ENCODE results near the gene SEMA4D. TPM values are rescaled to one million over a fixed set of nuclear protein-coding genes. Genes with fewer than 3 reads are reported as not detected.

SEMA4D gene
- total RNA-seq, 1 experiment from 2014 or later, result 23.3 TPM

GRCh38 chr9:89502038-89502601, 4.2 kb upstream of the SEMA4D start:
- no peak for DNase-seq
- peaks cover 20% of the 10 kb centered on the region for H3K27me3 Mint-ChIP-seq (ENCODE audit: unreplicated experiment)
- peaks cover 13% of the 10 kb centered on the region for H3K36me3 Mint-ChIP-seq (ENCODE audit: insufficient read depth, unreplicated experiment)
- TF ChIP-seq CTCF (IDR thresholded peaks at IDR 0.05; ENCODE audit: unreplicated experiment), result no peak
- intact Hi-C loops (cut with micrococcal nuclease; ENCODE audit: unreplicated experiment), result no loop called here
- no peaks in the 10 kb centered on the region for H3K9me3 Mint-ChIP-seq (ENCODE audit: low read depth, unreplicated experiment)
- CTCF ChIA-PET, result interaction anchor here (0.6 kb wide), 1 partner anchor 170 kb away, joined by 3 read pairs; no protein-coding TSS in a partner anchor
- no peaks in the 10 kb centered on the region for H3K4me1 Mint-ChIP-seq (ENCODE audit: low read depth, unreplicated experiment)
- H3K4me3 Mint-ChIP-seq (ENCODE audit: low read depth, unreplicated experiment), result no peak overlapping the region
- BruUV-seq (replicated peaks), result no TSS peak
- H3K27ac Mint-ChIP-seq (ENCODE audit: unreplicated experiment), result no peak overlapping the region

DNA sequence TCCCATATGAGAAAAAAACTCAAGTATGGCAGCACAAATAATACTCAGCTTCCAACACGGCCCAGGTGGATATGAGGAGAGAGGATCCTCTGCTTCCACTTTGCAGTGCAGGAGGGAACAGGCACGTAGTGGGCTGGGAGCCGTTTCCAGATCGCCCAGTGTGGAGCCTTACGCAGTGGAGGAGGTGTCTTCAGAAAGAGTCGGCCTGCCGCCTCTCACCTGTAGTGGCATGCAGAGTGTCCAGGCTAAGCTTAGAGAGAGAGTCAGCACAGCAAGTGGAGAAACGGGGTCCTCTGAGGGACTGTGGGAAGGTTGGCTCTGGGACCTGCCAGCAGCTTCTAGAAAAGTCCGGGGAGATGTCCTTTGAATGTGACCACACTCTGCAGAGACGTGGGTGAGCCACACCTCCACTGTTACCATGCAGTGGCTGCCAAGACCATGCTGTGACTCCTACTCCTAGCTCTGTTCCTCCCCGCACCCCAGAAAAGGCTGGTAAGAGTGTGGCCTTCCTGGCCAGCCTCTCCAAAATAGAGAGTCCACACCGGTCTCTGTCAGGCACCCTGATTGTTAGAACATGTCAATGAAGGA, 3.5 kb upstream of the SEMA4D start:
- Mint-ChIP-seq H3K27me3 (ENCODE audit: unreplicated experiment) (peaks cover 20% of the 10 kb centered on the region), H3K9me3 (ENCODE audit: low read depth, unreplicated experiment) (no peaks in the 10 kb centered on the region), H3K4me3 (ENCODE audit: low read depth, unreplicated experiment) (no peak overlapping the region), H3K36me3 (ENCODE audit: insufficient read depth, unreplicated experiment) (peaks cover 17% of the 10 kb centered on the region), H3K27ac (ENCODE audit: unreplicated experiment) (no peak overlapping the region), H3K4me1 (ENCODE audit: low read depth, unreplicated experiment) (no peaks in the 10 kb centered on the region)
- TF ChIP-seq CTCF (IDR thresholded peaks at IDR 0.05; ENCODE audit: unreplicated experiment), result no peak
- BruUV-seq (replicated peaks), result no TSS peak
- CTCF ChIA-PET, result interaction anchor here (0.6 to 0.8 kb wide), 2 partner anchors 48 to 170 kb away, joined by 3 to 5 read pairs; no protein-coding TSS in a partner anchor
- DNase-seq, result no peak
- intact Hi-C loops (cut with micrococcal nuclease; ENCODE audit: unreplicated experiment), result no loop called here

DNA sequence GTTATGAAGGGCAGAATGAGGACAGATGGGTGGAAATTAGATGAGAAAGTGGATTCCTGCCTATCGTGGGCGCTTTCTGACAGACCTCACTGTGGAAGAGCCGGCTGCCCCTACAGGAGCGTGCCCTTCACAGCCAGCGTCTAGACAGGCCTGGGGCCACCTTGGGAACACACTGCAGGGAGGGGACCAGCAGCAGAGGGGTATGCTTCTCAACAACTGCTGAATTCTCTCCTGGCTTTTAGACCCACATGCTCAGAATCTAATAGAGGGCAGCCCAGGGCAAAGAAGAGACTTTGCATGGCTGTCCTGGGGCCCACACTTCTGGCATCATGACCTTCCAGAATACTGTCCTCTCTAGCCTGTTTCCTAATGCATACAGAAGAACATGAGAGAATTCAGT, 2.1 kb upstream of the SEMA4D start:
- H3K27me3 Mint-ChIP-seq (ENCODE audit: unreplicated experiment), result peaks cover 20% of the 10 kb centered on the region
- H3K4me1 Mint-ChIP-seq (ENCODE audit: low read depth, unreplicated experiment), result no peaks in the 10 kb centered on the region
- TF ChIP-seq CTCF (IDR thresholded peaks at IDR 0.05; ENCODE audit: unreplicated experiment), result no peak
- no TSS peak for BruUV-seq (replicated peaks)
- no peaks in the 10 kb centered on the region for H3K9me3 Mint-ChIP-seq (ENCODE audit: low read depth, unreplicated experiment)
- CTCF ChIA-PET, result no interaction called here
- H3K36me3 Mint-ChIP-seq (ENCODE audit: insufficient read depth, unreplicated experiment), result peaks cover 17% of the 10 kb centered on the region
- intact Hi-C loops (cut with micrococcal nuclease; ENCODE audit: unreplicated experiment), result no loop called here
- no peak for DNase-seq
- H3K4me3 Mint-ChIP-seq (ENCODE audit: low read depth, unreplicated experiment), result no peak overlapping the region
- no peak overlapping the region for H3K27ac Mint-ChIP-seq (ENCODE audit: unreplicated experiment)

GRCh38 chr9:89498852-89499480, 1.1 kb upstream of the SEMA4D start:
- Mint-ChIP-seq H3K4me3 (ENCODE audit: low read depth, unreplicated experiment) (peak overlapping the region; percentile 74), H3K9me3 (ENCODE audit: low read depth, unreplicated experiment) (no peaks in the 10 kb centered on the region)

More at GRCh38 chr9:89498852-89499480, 1.1 kb upstream of the SEMA4D start:
- H3K4me1 Mint-ChIP-seq (ENCODE audit: low read depth, unreplicated experiment), result no peaks in the 10 kb centered on the region
- DNase-seq, result no peak
- H3K36me3 Mint-ChIP-seq (ENCODE audit: insufficient read depth, unreplicated experiment), result peaks cover 17% of the 10 kb centered on the region
- intact Hi-C loops (cut with micrococcal nuclease; ENCODE audit: unreplicated experiment), result no loop called here
- CTCF ChIA-PET, result interaction anchor here (0.7 kb wide), 1 partner anchor 20 kb away, joined by 14 read pairs; no protein-coding TSS in a partner anchor
- H3K27me3 Mint-ChIP-seq (ENCODE audit: unreplicated experiment), result peaks cover 20% of the 10 kb centered on the region
- no peak overlapping the region for H3K27ac Mint-ChIP-seq (ENCODE audit: unreplicated experiment)
- no peak for TF ChIP-seq CTCF (IDR thresholded peaks at IDR 0.05; ENCODE audit: unreplicated experiment)
- BruUV-seq (replicated peaks), result no TSS peak

Data from Calu3 (cell line).